GM19043 (cell line): Measurements from ENCODE around the gene LHX4.

ENCODE experiments used
- ATAC-seq: cut with Tn5 transposase; IDR thresholded peaks from one replicate; pipeline ENCODE4 v1.9.1; 2021; ENCODE audit warnings: low read depth; ENCODE audit not compliant: unreplicated experiment

LHX4 gene

DNA sequence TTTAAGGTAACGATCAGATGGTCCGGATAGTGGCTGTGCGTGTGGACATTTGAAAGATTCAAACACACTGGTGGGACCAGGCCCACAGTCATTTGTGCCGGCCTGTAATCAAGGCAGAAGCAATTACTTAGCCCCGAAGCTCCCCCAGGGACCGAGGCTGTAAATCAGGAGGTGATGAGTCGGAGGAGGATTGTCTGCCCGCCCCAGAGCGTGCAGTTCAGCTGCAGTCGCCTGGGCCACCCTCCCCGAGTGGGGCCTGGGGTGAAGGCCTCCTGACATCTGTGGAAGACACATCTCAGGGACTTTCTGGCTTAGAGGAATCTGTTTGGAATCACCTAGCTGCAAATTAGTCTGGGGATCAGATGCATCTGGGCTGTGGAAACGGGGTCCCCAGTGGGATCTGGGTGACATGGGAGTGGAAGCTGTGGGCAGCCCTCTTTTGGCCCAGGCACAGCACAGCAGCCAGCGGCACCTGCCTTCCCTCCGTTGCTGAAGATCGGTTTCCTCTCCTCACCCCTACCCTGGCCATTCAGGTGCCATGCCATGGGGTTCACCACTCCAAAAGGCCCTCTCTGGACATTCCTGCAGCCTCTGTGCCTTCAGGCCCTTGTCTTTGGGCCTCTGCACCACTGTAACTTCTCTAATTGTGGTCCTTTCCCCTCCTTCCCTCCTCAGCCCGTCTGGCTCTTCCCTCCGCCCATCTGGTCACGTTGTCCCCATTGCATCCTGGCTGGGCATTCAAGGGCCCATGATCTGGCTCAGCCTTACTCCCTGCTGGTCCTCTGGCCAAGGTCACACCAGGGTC is 25.7 kb downstream of the LHX4 start:
- no peak for ATAC-seq

DNA sequence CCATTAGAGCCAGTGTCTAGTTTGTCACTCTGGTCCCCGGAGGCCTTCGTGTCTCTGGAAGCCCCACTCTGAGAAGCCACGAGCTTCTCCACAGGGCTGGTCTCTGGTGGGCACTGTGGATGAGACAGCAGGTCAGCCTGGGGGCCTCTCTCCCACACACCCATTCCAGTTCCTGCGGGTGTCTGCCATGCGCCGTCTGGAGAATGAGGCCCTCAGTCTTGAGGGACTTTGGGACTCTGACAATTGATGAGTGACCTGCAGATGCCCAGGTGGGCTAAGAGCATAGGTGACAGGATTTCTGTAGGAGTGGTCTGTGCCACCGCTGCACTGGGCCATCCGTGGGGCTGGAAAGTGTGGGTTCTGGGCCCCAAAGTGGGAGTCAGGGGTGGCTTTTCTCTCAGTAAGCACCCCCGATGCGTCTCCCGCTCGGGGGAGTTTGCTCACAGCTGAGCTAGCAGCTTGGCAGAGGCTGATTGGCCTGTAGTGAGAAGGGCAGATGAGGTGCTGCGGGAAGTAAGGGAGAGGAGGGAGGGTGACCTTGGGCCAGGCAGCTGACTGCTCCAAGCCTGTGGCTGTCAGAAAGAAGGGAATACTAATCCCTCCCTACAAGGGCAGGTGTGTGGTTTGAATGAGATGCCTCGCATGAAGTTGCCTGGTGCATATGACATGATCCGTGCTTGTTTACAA is 26.4 kb downstream of the LHX4 start:
- no peak for ATAC-seq

DNA sequence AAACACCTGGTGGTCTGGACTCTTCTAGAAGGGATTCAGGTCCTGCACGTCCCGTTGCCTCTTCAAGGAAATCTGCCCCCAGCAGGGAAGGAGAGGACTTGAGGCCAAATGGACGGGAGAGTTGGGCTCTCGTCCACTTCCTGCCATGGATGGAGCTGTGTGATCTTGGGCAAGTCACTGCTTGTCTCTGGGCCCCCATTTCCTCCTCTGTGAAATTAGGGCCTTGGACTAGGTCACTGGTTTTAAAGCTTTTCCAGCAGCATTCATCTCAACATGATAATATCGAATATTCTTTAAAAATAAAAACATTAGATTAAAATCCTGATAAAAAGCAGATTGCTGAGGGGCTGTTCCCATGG is 26.9 kb downstream of the LHX4 start:
- ATAC-seq, result no peak

DNA sequence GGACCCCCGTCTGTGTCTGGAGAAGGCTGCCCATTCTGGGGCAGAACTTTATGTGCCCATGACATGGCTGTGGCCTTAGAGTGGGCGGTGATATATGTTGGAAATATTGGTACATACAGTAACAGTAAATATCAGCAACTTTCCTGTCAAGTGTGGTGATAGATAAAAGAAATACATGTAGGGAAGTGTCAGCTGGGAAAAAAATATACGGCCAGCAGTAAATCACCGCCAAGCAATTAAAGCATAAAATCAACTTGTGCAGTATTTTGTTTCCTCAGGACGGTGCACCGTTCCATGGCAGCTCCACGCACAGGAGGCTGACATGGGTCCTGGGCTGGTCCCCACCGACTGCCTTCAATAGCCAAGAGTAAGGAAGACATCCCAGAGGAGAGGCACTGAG is 27.4 kb downstream of the LHX4 start:
- ATAC-seq, result no peak

DNA sequence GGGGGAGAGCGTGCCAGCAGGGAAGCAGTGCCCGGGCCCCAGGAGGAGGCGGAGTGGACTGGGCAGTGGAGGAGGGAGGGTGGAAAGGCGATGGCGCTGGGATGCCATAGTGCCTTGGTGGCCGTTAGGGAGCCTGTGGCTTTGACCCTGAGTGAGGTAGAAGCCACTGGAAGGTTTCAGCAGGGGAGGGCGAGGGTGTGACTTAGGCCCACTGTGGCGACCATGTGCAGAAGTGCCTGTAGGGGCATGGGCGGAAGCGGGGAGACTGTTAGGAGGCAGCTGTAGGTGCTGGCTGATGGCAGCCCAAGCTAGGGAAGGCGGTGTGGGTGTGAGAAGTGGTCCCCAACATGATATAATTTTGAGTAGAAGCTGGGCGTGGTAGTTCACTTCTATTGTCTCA is 28.2 kb downstream of the LHX4 start:
- no peak for ATAC-seq

DNA sequence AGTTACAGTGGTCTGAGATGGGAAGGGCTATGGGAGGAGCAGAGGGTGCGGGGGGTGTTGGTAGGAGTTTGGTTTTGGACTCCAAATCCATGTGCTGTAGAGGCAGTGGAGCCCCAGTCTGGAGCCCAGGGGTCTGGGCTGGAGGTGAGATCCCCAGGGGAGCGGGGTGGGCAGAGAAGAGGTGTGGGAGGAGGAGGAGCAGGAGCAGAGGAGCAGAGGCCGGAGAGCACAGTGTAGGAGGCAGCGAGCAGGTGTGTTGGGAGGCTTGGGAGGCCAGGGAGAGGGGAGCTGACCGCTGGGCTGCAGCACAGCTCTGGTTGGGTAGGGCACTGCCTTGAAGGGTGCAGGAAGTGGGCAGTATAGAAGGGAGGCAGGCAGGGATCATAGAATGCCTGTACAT is 28.9 kb downstream of the LHX4 start:
- no peak for ATAC-seq

DNA sequence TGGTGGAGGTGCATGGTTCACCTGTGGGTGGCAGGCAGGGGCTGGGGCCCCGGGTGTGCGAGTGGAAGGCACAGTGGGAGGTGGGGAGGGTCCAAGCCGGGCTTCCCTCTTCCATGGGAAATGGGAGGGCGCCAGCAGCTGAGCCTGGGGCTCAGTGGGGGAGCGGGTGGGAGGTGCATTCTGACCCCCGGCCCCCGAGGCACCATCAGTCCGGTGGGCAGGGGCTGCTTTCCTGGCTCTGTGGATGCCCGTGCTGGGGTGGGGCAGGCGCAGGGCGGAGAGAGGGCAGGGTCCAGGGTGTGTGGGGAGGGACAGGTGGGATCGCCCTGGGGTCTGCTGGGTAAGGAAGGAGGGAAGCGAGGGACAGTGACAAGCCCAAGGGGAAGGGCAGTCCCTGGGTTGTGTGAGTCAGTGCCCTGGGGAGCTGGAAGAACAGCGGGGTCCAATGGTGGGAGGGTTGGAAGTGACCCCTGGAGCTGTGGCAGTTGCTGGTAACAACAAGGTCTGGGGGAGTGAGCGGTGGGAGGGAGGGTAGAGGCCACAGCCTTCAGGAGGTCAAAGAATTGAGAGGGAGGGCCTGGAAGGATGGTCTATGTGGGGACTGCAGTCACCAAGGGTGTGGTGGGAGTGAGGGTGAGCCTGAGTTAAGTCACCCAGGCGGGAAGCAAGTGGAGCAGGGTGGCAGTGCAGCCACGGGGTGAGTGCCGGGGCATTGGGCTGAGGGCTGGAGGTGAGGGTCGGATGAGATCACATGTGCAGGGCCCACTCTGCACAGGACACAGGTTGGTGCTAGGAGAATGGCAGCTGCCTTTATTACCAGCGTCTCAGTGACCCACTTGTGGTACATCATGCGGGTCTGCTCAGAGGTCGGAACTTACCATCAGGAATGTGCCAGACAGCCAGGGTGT is 29.6 kb downstream of the LHX4 start:
- ATAC-seq, result no peak

DNA sequence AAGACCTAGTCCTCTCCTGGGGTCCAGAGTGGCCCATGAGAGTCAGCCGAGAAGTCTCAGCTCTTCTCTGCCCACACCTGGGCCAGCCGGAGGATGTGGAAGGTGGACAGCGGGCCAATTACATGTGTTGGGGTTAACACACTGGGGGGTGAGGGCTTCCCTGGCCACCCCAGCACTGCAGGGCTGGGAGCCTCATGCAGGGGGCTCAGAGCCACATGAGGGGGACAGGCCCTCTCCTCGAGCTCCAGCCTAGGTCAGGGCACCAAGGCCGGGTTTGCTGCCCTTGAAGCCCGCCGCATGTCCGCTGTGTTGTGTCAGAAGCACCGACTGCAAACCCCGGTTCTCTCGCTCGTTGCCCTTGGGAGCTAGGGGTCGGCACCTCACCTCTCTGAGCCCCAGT is 30.5 kb downstream of the LHX4 start:
- no peak for ATAC-seq

DNA sequence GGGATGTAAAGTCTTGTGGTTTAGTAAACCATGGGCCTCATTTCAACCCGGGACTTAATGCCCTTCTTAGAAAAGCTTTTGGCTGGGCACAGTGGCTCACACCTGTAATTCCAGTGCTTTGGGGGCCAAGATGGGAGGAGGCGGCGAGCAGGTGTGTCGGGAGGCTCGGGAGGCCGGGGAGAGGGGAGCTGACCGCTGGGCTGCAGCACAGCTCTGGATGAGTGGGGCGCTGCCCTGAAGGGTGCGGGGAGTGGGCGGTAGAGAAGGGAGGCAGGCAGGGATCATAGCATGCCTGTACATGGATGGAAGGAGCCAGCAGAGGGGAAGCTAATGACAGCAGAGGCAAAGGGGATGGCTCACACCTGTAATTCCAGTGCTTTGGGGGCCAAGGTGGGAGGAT is 31.0 kb downstream of the LHX4 start:
- ATAC-seq, result no peak

DNA sequence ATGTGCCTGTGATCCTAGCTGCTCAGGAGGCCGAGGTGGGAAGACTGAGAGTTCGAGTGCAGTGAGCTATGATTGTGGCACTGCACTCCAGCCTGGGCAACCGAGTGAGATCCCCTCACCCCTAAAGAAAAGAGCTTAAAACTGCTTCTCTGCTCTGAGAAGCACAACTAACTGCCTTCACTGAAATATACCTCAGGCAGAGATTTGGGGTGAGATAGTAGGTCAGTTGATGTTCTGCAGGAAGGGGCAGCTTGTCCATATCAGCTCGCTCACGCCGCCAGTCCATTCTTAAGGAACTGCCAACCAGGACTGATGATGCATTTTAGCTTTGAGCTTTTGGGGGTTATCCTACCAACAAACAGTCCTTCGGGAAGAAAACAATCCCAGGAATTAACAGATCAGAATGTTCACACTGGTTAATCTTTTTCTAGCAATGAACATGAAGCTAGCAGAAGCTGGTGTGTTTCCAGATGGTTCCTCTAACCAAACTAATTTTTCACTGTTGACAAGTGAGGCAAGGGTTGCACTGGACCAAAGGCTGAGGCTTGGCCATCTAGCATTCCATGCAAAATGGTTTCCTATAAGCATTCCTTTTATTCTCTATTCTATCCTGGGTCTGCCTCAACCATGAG is 31.6 kb downstream of the LHX4 start:
- ATAC-seq, result no peak

DNA sequence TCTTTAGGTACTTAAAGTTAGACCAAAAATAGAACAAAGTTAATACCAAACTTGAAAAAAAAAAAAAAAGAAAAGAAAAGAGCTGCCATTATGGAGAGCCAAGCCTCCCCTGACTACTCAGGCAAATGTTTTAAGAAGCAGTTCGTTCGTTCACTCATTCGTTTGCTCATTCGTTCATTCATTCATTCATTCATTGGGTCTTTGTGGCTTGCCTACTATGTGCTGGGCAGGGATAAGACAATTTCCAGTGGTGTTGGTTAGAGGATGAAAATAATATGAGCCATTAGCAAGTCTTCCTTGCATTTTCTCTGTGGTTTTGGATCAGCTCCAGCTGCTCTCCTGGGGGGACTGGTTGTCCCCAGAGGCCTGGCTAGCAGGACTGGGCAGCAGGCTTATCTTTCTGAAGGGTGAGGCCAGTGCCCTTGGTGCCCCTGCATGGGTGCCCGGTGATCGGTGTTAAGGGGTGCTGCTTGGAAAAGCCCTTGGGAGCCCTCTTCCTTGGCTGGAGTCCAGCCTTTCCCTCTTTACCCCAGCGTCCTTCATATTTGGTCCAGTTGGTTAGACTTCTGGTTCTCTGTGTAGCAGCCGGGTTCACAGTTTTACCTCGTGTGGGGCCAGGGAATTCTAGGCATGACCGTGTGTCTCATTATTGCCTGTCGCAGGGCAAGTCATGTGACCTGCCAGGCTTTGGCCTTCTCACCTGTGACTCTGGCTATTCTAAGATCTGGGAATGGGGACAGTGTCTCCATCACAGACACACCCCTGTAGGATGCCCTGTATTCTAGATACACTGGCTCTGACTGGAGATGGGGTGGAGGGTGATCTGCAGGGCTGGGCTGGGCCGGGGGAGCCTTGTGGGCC is 32.8 kb downstream of the LHX4 start:
- no peak for ATAC-seq

DNA sequence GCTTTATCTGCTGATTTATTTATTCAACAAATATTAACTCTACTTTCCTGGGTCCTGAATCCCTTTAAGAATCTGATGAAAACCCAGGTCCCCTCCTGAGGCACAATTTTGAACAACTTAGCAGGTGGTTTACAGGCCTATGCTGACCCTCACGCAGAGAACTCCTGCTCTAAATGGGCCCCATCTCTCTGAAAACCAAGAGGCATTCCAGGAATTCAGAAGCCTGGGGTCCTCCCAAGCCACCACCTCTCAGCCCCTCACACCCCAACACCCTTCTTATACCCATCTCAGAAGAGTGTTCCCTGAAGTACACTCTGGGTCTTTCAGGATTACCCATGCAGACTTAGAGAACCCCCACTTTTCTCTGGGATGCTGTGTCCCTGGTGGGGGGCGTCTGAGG is 34.5 kb downstream of the LHX4 start:
- no peak for ATAC-seq

DNA sequence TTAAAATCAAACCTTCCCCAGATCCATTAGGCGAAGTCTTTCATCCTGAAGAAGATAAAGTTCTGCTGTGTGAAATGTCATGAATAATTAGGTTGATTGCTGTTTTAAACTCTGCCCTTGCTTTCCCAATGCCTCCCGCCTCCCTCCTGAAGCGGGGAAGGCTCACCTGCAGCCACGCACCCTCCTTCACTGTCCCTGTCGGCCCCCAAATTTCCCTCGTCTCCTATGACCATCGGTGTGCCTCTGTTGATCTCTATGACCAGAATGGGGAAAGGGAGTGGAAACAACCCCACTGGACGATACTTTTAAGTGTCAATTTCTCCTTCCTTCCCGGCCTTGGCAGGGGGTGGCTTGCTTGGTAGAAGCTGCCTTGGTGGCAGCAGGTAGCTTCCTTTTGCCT is 35.1 kb downstream of the LHX4 start:
- no peak for ATAC-seq

DNA sequence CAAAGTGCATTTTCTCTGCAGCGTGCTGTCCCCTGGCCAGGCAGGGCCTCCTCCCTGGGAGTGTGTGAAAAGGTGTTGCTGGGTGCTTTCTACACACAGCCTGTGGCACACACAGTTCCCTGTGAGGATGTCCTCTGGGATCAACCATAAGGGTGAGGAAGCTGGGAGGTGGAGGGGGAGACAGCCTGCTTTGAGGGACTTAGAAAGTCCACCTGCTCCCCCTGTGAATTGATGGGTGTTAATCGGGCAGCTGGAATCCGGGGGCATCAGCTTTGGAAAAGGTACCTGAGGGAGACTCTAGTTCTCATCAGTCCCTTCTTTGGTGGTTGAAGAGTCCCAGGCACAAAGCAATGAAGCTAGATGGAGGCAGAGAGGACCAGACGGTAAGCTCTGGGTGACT is 35.8 kb downstream of the LHX4 start:
- ATAC-seq, result no peak

DNA sequence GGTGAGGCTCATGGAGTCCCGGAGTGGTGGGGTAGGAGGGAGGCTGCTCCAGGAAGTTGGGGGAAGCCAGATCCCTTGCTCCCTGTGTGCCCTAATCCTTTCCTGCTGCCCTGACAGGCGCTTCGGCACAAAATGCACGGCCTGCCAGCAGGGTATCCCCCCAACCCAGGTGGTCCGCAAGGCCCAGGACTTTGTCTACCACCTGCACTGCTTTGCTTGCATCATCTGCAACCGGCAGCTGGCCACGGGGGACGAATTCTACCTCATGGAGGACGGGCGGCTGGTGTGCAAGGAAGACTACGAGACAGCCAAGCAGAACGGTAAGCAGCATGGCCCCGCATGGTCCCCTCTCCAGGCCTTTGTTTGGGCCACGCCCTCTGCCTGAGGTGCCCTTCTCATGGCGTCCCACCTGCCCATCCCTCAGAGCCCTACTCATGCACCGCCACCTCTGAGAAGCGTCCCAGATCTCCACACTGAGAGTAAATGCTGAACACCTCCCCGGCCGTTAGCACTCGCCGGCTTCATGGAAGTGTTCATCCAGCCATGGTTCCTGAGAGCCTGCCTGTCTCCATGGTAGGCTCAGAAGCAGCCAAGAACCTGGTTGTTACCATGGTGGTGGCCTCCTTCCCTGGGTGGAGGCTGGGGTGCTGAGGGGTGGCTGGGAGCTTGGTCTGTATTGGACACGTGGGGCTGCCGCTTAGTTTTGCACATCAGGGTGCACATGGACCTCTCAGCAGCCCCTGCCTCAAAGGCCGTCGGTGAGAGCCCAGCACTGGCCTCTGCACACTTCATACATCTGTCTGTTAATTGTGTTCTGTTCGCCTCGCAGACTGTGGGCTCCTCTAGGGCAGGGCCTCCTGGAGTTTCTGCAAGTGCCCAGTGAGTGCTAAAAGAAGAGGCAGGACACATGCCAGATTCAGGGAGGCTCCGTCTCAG is 36.5 kb downstream of the LHX4 start:
- ATAC-seq, result no peak

DNA sequence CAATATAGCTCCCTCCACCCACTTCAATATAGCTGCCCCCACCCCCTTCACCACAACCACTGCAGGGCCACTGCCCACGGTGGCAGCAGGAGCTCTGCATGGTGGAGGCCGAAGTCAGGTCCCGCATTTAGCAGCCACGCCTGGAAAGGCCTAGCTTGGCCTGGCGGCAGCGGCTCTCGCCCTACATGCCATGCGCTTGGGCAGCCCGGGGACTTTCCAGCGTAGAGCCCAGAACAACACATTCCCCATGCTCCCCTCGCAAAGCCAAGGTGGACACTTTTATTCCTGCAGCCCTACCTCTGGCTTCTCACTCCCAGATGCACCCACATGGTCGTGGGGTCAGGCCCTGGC is 37.1 kb downstream of the LHX4 start:
- no peak for ATAC-seq

DNA sequence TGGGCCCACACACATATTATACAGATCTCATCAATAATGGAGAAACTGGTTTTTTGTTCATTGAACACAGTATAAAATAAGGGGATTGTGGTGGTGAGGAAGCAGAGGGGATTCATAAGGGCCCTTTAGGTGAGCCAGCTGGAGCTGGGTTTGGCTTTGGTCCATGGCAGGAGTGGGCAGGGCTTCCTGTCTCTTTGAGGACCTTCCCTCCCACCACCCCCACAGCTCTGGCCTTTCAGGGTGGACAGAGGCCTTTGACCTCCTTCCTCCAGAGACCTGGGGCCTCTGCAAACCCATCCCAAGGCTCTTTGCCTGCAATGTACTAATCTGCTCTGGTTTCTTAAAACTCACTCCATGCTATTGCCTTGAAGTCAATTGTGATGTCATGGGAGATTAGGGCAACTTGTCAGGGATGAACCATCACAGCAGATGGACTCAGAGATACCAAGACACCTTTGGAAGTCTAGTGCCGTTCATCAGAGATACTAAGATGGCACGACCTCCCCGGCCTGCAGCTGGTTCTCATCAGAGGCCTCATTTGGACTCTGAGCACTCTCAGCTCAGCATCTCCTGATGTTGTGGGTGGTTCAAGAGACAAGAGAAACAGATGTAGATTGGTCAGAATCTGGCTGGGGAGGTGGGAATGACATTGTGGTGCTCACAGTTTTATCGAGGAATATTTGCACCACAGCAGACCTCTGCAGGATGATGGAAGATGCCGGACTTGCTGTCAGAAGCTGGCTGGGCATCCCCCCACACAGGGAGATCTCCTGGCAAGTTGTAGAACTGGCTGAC is 37.9 kb downstream of the LHX4 start:
- ATAC-seq, result no peak

DNA sequence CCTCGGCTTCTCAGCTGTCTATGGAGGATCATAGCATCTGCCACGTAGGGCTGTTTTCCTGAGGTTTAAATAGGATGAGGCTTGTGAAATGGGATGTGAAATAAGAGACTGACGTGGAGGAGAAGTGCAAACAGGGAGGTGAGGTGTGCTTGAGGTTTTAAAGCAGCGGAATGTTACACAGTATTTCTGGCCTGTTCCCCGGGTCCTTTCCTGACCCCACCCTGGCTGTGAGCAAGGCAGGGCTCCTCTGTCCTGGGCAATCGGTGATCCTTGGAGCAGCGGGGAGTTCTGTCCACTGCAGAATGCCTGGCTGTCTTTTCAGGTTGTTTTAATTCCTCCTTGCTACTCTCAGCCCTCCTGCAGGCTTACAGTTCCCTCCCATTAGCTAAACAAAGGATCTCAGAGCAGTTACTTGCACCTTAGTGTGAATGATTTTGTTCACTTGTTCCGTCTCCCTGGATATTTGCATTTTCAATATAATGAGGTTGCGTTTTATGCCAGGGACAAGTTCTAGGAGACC is 38.6 kb downstream of the LHX4 start:
- ATAC-seq, result no peak
